Measurements from ENCODE around the gene SLC38A1.

- TF ChIP-seq EZH2phosphoT487 (IDR thresholded peaks at IDR 0.05; ENCODE audit: insufficient read depth, low read depth) (no peak), EZH2 (IDR thresholded peaks at IDR 0.05; ENCODE audit: insufficient read depth, poor library complexity, severe bottlenecking) (no peak)
These were observed 32.1 kb upstream of the SLC38A1 start for GRCh38 chr12:46300910-46301309.
